Measurements from ENCODE around the gene EVA1A.

The EVA1A gene

DNA sequence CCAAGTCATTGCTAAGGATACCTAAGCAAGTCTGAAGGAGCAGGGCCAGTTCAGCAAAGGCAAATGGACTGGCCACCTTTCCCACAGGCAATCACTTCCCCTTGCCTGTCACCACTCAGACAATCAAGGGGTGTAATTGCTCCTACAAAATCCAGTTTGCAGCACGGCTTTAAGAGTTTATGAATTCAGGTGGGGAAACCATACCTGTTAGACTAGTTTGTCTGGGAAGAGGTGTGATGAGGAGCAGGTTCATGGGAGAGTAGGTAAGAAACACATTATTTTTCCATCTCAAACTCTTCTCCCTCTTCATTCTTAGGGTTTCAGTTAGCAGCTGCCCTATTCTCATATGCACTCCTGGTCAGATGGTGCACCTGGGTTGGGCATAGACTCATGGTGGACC is 102.5 kb downstream of the EVA1A start:
- Histone ChIP-seq H3K4me2 (ENCODE audit: low read depth, low read length, poor library complexity, severe bottlenecking) (no peak overlapping the region), H3K27ac (ENCODE audit: low read depth, low read length) (no peak overlapping the region), H3K27me3 (ENCODE audit: low read length) (peaks cover 2% of the 10 kb centered on the region; the same call in 1 of the 2 replicates), H3K36me3 (ENCODE audit: low read length) (no peaks in the 10 kb centered on the region), H3K9me3 (ENCODE audit: insufficient read depth, low read length) (no peaks in the 10 kb centered on the region), H3K9me2 (replicated peaks; ENCODE audit: insufficient read depth, low read length) (no peaks in the 10 kb centered on the region), H3K79me2 (ENCODE audit: insufficient read depth, low read length) (no peaks in the 10 kb centered on the region), H3K9ac (ENCODE audit: low read length) (no peak overlapping the region), H3K4me3 (ENCODE audit: insufficient read depth, low read length, poor library complexity, severe bottlenecking) (no peak overlapping the region), H2AFZ (ENCODE audit: low read depth, low read length, severe bottlenecking) (no peak overlapping the region), H3F3A (ENCODE audit: insufficient read depth) (no peaks in the 10 kb centered on the region), H4K20me1 (ENCODE audit: low read depth, low read length) (no peaks in the 10 kb centered on the region)
- TF ChIP-seq CTCF (IDR thresholded peaks at IDR 0.05; ENCODE audit: insufficient read depth, low read length, poor library complexity, severe bottlenecking) = no peak
- no peak for TF ChIP-seq EZH2phosphoT487 (conservative IDR thresholded peaks at IDR 0.05; ENCODE audit: low read length)

GRCh38 chr2:75456825-75457224 is 103.9 kb downstream of the EVA1A start:
- no peaks in the 10 kb centered on the region for H3K9me3 ChIP-seq (ENCODE audit: insufficient read depth, low read length)
- H3K36me3 ChIP-seq (ENCODE audit: low read length) = no peaks in the 10 kb centered on the region
- H3K4me2 ChIP-seq (ENCODE audit: low read depth, low read length, poor library complexity, severe bottlenecking) = no peak overlapping the region
- H4K20me1 ChIP-seq (ENCODE audit: low read depth, low read length) = no peaks in the 10 kb centered on the region
- H3F3A ChIP-seq (ENCODE audit: insufficient read depth) = no peaks in the 10 kb centered on the region
- H2AFZ ChIP-seq (ENCODE audit: low read depth, low read length, severe bottlenecking) = no peak overlapping the region
- H3K9ac ChIP-seq (ENCODE audit: low read length) = no peak overlapping the region
- no peaks in the 10 kb centered on the region for H3K9me2 ChIP-seq (replicated peaks; ENCODE audit: insufficient read depth, low read length)
- H3K27ac ChIP-seq (ENCODE audit: low read depth, low read length) = no peak overlapping the region
- no peak for TF ChIP-seq EZH2phosphoT487 (conservative IDR thresholded peaks at IDR 0.05; ENCODE audit: low read length)
- no peak for TF ChIP-seq CTCF (IDR thresholded peaks at IDR 0.05; ENCODE audit: insufficient read depth, low read length, poor library complexity, severe bottlenecking)
- no peaks in the 10 kb centered on the region; the same call in 1 of the 2 replicates for H3K27me3 ChIP-seq (ENCODE audit: low read length)
- no peak overlapping the region for H3K4me3 ChIP-seq (ENCODE audit: insufficient read depth, low read length, poor library complexity, severe bottlenecking)
- no peaks in the 10 kb centered on the region for H3K79me2 ChIP-seq (ENCODE audit: insufficient read depth, low read length)

GRCh38 chr2:75456111-75456510 is 104.6 kb downstream of the EVA1A start:
- H3K9ac ChIP-seq (ENCODE audit: low read length) = no peak overlapping the region
- H3K79me2 ChIP-seq (ENCODE audit: insufficient read depth, low read length) = no peaks in the 10 kb centered on the region
- no peaks in the 10 kb centered on the region for H3F3A ChIP-seq (ENCODE audit: insufficient read depth)
- TF ChIP-seq CTCF (IDR thresholded peaks at IDR 0.05; ENCODE audit: insufficient read depth, low read length, poor library complexity, severe bottlenecking) = no peak
- H3K27me3 ChIP-seq (ENCODE audit: low read length) = no peaks in the 10 kb centered on the region; the same call in 1 of the 2 replicates
- H3K36me3 ChIP-seq (ENCODE audit: low read length) = no peaks in the 10 kb centered on the region
- no peak overlapping the region for H3K4me3 ChIP-seq (ENCODE audit: insufficient read depth, low read length, poor library complexity, severe bottlenecking)
- H3K9me2 ChIP-seq (replicated peaks; ENCODE audit: insufficient read depth, low read length) = no peaks in the 10 kb centered on the region
- no peak overlapping the region for H3K27ac ChIP-seq (ENCODE audit: low read depth, low read length)
- no peak overlapping the region for H2AFZ ChIP-seq (ENCODE audit: low read depth, low read length, severe bottlenecking)
- H3K4me2 ChIP-seq (ENCODE audit: low read depth, low read length, poor library complexity, severe bottlenecking) = no peak overlapping the region
- H4K20me1 ChIP-seq (ENCODE audit: low read depth, low read length) = no peaks in the 10 kb centered on the region
- no peaks in the 10 kb centered on the region for H3K9me3 ChIP-seq (ENCODE audit: insufficient read depth, low read length)
